Astrocyte of the spinal cord (primary cell): ENCODE measurements around the gene ZNF70.

ENCODE experiments used
- DNase-seq: peaks from one replicate; pipeline ENCODE4 v3.0.0; 2011; ENCODE audit warnings: low read depth, low spot score
- H3K4me3 ChIP-seq: 2 replicates; pipeline ENCODE4 v1.5.1; 2011; ENCODE audit warnings: low read depth, mild to moderate bottlenecking, low read length, moderate library complexity
- CTCF ChIP-seq: IDR thresholded peaks from 2 replicates; pipeline ENCODE4 v1.5.1; 2012; ENCODE audit warnings: low read depth, mild to moderate bottlenecking, low read length, inconsistent platforms
- in situ Hi-C: cut with HindIII; loops from 2 replicates; pipeline ENCODE4 v1.10.0; 2017; ENCODE audit warnings: low sequenced_read_pairs

ZNF70 gene

GRCh38 chr22:23779731-23780130, 28.8 kb upstream of the ZNF70 start:
- no peak for DNase-seq
- in situ Hi-C loops = no loop called here
- TF ChIP-seq CTCF = no peak
- H3K4me3 ChIP-seq = no peak overlapping the region

- H3K4me3 ChIP-seq = no peak overlapping the region
- no peak for TF ChIP-seq CTCF
- no peak for DNase-seq
- in situ Hi-C loops = no loop called here
Observed at GRCh38 chr22:23779083-23779482, 28.2 kb upstream of the ZNF70 start.

GRCh38 chr22:23778577-23778900, 27.6 kb upstream of the ZNF70 start:
- H3K4me3 ChIP-seq = no peak overlapping the region
- DNase-seq = no peak
- in situ Hi-C loops = no loop called here
- no peak for TF ChIP-seq CTCF

GRCh38 chr22:23777776-23778576, 27.1 kb upstream of the ZNF70 start:
- in situ Hi-C loops = no loop called here
- no peak for DNase-seq
- H3K4me3 ChIP-seq = no peak overlapping the region
- TF ChIP-seq CTCF = no peak

- no peak overlapping the region for H3K4me3 ChIP-seq
- TF ChIP-seq CTCF = no peak
- in situ Hi-C loops = no loop called here
- no peak for DNase-seq
Observed at GRCh38 chr22:23775779-23776375, 25.0 kb upstream of the ZNF70 start.

GRCh38 chr22:23774922-23775436, 24.1 kb upstream of the ZNF70 start:
- DNase-seq = peak; percentile 62

More at GRCh38 chr22:23774922-23775436, 24.1 kb upstream of the ZNF70 start:
- in situ Hi-C loops = no loop called here
- TF ChIP-seq CTCF = no peak
- no peak overlapping the region for H3K4me3 ChIP-seq
